ENCODE data around the gene FAM3D.

DNA sequence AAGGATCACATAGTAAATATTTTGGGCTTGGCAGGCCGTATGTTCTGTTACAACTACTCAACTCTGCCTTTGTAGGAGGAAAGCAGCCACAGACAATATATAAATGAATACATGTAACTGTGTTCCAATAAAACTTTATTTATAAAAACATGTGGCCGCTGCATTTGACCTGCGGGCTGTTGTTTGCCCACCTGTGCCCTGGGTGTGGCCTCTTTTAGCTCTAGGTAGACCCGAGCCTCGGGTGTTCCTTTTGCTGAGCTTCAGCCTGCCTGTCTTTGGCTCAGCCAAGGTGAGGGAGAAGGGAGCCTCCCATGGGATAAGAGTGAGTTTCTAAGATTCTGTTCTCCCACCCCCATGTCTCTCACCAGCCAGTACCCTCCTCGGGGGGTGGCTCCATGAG is 5.6 kb downstream of the FAM3D start:
- TF ChIP-seq POLR2AphosphoS5 (IDR thresholded peaks at IDR 0.05; ENCODE audit: borderline replicate concordance, low read depth, low read length): no peak
- no peak for TF ChIP-seq EZH2 (IDR thresholded peaks at IDR 0.05)
- TF ChIP-seq FOXP2 (optimal IDR thresholded peaks at IDR 0.05; ENCODE audit: control extremely low read depth, extremely low read length, insufficient read depth): no peak

Data from SK-N-MC (cell line).